Activated CD8-positive, alpha-beta memory T cell treated with anti-CD3 and anti-CD28 coated beads, Interleukin-2, amount 50 U/mL, for 1 hour (primary cell): ENCODE data around the gene ABHD17A.

Source experiments
- DNase-seq: peaks from one replicate; pipeline ENCODE4 v3.0.0-alpha.2; 2020; ENCODE audit errors: extremely low read depth

ABHD17A gene

GRCh38 chr19:1853295-1854038 is 31.8 kb downstream of the ABHD17A start:
- DNase-seq = no peak

GRCh38 chr19:1852581-1853128 is 32.6 kb downstream of the ABHD17A start:
- DNase-seq = no peak

- no peak for DNase-seq
These were observed 33.4 kb downstream of the ABHD17A start for GRCh38 chr19:1851654-1852580.

- DNase-seq = no peak
These were observed 34.3 kb downstream of the ABHD17A start for GRCh38 chr19:1850809-1851653.

GRCh38 chr19:1849886-1850398 is 35.4 kb downstream of the ABHD17A start:
- no peak for DNase-seq

GRCh38 chr19:1849132-1849474 is 36.2 kb downstream of the ABHD17A start:
- no peak for DNase-seq

- peak; percentile 90 for DNase-seq
These were observed 36.7 kb downstream of the ABHD17A start, which contains the start of gene REXO1 for GRCh38 chr19:1848399-1849131. Gene REXO1, minus strand, starts transcription at chr19:1848483. Its CDS starts 125 bp downstream, at chr19:1848358.

- DNase-seq = no peak
These were observed 37.5 kb downstream of the ABHD17A start for GRCh38 chr19:1847684-1848398.

GRCh38 chr19:1847348-1847683 is 38.0 kb downstream of the ABHD17A start:
- DNase-seq = no peak

- no peak for DNase-seq
These were observed 38.6 kb downstream of the ABHD17A start for GRCh38 chr19:1846517-1847204.

GRCh38 chr19:1845642-1846041 is 39.7 kb downstream of the ABHD17A start:
- DNase-seq = no peak

- DNase-seq = no peak
These were observed 40.2 kb downstream of the ABHD17A start for GRCh38 chr19:1845125-1845515.

GRCh38 chr19:1844513-1845124 is 40.7 kb downstream of the ABHD17A start:
- DNase-seq = no peak

- no peak for DNase-seq
These were observed 41.5 kb downstream of the ABHD17A start for GRCh38 chr19:1843646-1844394.

GRCh38 chr19:1843116-1843515 is 42.2 kb downstream of the ABHD17A start:
- DNase-seq = no peak

GRCh38 chr19:1841209-1841924 is 43.9 kb downstream of the ABHD17A start:
- no peak for DNase-seq

GRCh38 chr19:1840541-1841115 is 44.7 kb downstream of the ABHD17A start:
- no peak for DNase-seq
